Keratinocyte (primary cell): Measurements from ENCODE around the gene SEMA3D. TPM values are rescaled to one million over a fixed set of nuclear protein-coding genes. Genes with fewer than 3 reads are reported as not detected.
A peak's percentile ranks its signal among the peaks of the same experiment; 100 is the strongest.

Experiments
- DNase-seq: peaks from one replicate; pipeline ENCODE4 v3.0.0-alpha.2; 2011; ENCODE audit warnings: low read depth, missing footprints, low spot score
- FAIRE-seq: peaks from 2 replicates; lab custom pipeline; 2011; peaks lifted over from hg19 to GRCh38; lab: Jason Lieb, UNC
- H2AFZ ChIP-seq: 2 replicates; pipeline ENCODE4 v1.6.0; 2012; ENCODE audit warnings: low read length, control low read depth, inconsistent platforms; ENCODE audit not compliant: control insufficient read depth
- H3K27ac ChIP-seq: 2 replicates; pipeline ENCODE4 v1.5.1; 2011; ENCODE audit warnings: low read length; ENCODE audit not compliant: control insufficient read depth, insufficient read depth
- H3K27me3 ChIP-seq: 3 replicates; pipeline ENCODE4 v1.6.0; 2011; ENCODE audit warnings: low read length; ENCODE audit not compliant: control insufficient read depth, insufficient read depth; ENCODE audit errors: extremely low read depth
- H3K36me3 ChIP-seq, 2 experiments: 2 replicates in 1 of 2; 3 replicates in 1 of 2; pipeline ENCODE4 v1.5.1; 2011; ENCODE audit warnings: low read length in 2 of 2, mild to moderate bottlenecking in 1 of 2; ENCODE audit not compliant: control insufficient read depth in 2 of 2, insufficient read depth in 2 of 2; ENCODE audit errors: extremely low read depth in 1 of 2
- H3K4me1 ChIP-seq: 3 replicates; pipeline ENCODE4 v1.5.1; 2011; ENCODE audit warnings: low read length; ENCODE audit not compliant: control insufficient read depth, insufficient read depth; ENCODE audit errors: extremely low read depth
- H3K4me2 ChIP-seq: 3 replicates; pipeline ENCODE4 v1.6.0; 2011; ENCODE audit warnings: low read depth, low read length; ENCODE audit not compliant: control insufficient read depth, insufficient read depth; ENCODE audit errors: extremely low read depth
- H3K4me3 ChIP-seq, 3 experiments: fragments of 200-600 bp in 1 of 3; sonication (generic) in 1 of 3; 2 replicates in 2 of 3; 3 replicates in 1 of 3; pipeline ENCODE4 v1.5.1; 2011 to 2016; ENCODE audit warnings: low read length in 3 of 3, mild to moderate bottlenecking in 3 of 3, control low read depth in 2 of 3, inconsistent platforms in 1 of 3, low read depth in 1 of 3, mixed read lengths in 1 of 3, mixed run types in 1 of 3, moderate library complexity in 1 of 3; ENCODE audit not compliant: control insufficient read depth in 2 of 3, insufficient read depth in 2 of 3; ENCODE audit errors: extremely low read depth in 1 of 3
- H3K79me2 ChIP-seq: 2 replicates; pipeline ENCODE4 v1.6.0; 2012; ENCODE audit warnings: low read length; ENCODE audit not compliant: control insufficient read depth, insufficient read depth
- H3K9ac ChIP-seq: 3 replicates; pipeline ENCODE4 v1.6.0; 2011; ENCODE audit warnings: low read length; ENCODE audit not compliant: control insufficient read depth, insufficient read depth; ENCODE audit errors: extremely low read depth
- H3K9me1 ChIP-seq: 3 replicates; pipeline ENCODE4 v1.6.0; 2011; ENCODE audit warnings: low read length; ENCODE audit not compliant: control insufficient read depth, insufficient read depth; ENCODE audit errors: extremely low read depth
- H3K9me3 ChIP-seq: 2 replicates; pipeline ENCODE4 v1.5.1; 2012; ENCODE audit warnings: low read depth, low read length; ENCODE audit not compliant: control insufficient read depth
- H4K20me1 ChIP-seq: 3 replicates; pipeline ENCODE4 v1.6.0; 2011; ENCODE audit warnings: low read length; ENCODE audit not compliant: control insufficient read depth, insufficient read depth; ENCODE audit errors: extremely low read depth
- CTCF ChIP-seq, 3 experiments: IDR thresholded peaks in 1 of 3; conservative IDR thresholded peaks in 1 of 3; optimal IDR thresholded peaks in 1 of 3; 2 replicates in 2 of 3; 3 replicates in 1 of 3; pipeline versions ENCODE3 to v1.5.1; 2011; ENCODE audit warnings: low read length in 3 of 3, mild to moderate bottlenecking in 3 of 3, moderate library complexity in 2 of 3, control low read depth in 1 of 3, inconsistent platforms in 1 of 3; ENCODE audit not compliant: insufficient read depth in 2 of 3; ENCODE audit errors: extremely low read depth in 1 of 3
- EZH2 ChIP-seq: IDR thresholded peaks from one replicate; pipeline ENCODE4 v1.6.1; 2012; ENCODE audit warnings: inconsistent platforms, mild to moderate bottlenecking, low read length, moderate library complexity
- dilution Hi-C: fragments of 300-500 bp; cut with MboI; formaldehyde crosslinking; loops from one replicate; pipeline ENCODE4 v1.7.0; 2020; ENCODE audit warnings: low sequenced_read_pairs; ENCODE audit not compliant: extremely low pct_ligation_motif_present
- polyA plus RNA-seq, 5 experiments: library from polyadenylated mRNA; depleted of rRNA in 3 of 5; stranded (reverse) in 3 of 5; stranded (forward) in 1 of 5; unstranded in 1 of 5; fragments of >200 nt; gene quantifications; 1 replicate in 1 of 5; 2 replicates in 3 of 5; 3 replicates in 1 of 5; pipeline versions ENCODE4 v1.2.1 to v1.2.3, GENCODE V29; 2011 to 2012; ENCODE audit warnings: missing spikeins in 2 of 5, low read depth in 1 of 5, low replicate concordance in 1 of 5

The SEMA3D gene
- polyA plus RNA-seq, 1 donor (not counting 4 experiments of a cell fraction or from before 2014, with no cell fraction given) = 5.2 TPM

- H3K9me1 ChIP-seq = no peaks in the 10 kb centered on the region
- no peak for TF ChIP-seq EZH2
- no peak for TF ChIP-seq CTCF (optimal IDR thresholded peaks at IDR 0.05 in 1 of 3, IDR thresholded peaks at IDR 0.05 in 1 of 3, conservative IDR thresholded peaks at IDR 0.05 in 1 of 3; ENCODE audit: extremely low read depth in 1 of 3, insufficient read depth in 2 of 3, low read length in 3 of 3)
- H3K27me3 ChIP-seq = no peaks in the 10 kb centered on the region
- H3K4me2 ChIP-seq = peak overlapping the region; percentile 17
- no peak overlapping the region for H3K4me3 ChIP-seq
- no peaks in the 10 kb centered on the region for H4K20me1 ChIP-seq
- H2AFZ ChIP-seq = peak overlapping the region; percentile 58
- H3K79me2 ChIP-seq = no peaks in the 10 kb centered on the region
- H3K36me3 ChIP-seq = no peaks in the 10 kb centered on the region
- H3K4me1 ChIP-seq = peaks cover 7% of the 10 kb centered on the region
- peaks cover 3% of the 10 kb centered on the region for H3K9me3 ChIP-seq
- H3K27ac ChIP-seq = no peak overlapping the region
- dilution Hi-C loops = no loop called here
- DNase-seq (no peak), FAIRE-seq (peak; percentile 17)
- H3K9ac ChIP-seq = no peak overlapping the region
Measured at GRCh38 chr7:85154282-85154937, 32.4 kb downstream of the SEMA3D start.

- peaks cover 2% of the 10 kb centered on the region for H3K9me3 ChIP-seq
- H2AFZ ChIP-seq = peak overlapping the region; percentile 58
- H3K79me2 ChIP-seq = no peaks in the 10 kb centered on the region
- TF ChIP-seq CTCF (optimal IDR thresholded peaks at IDR 0.05 in 1 of 3, IDR thresholded peaks at IDR 0.05 in 1 of 3, conservative IDR thresholded peaks at IDR 0.05 in 1 of 3; ENCODE audit: extremely low read depth in 1 of 3, insufficient read depth in 2 of 3, low read length in 3 of 3) = no peak
- TF ChIP-seq EZH2 = no peak
- peak overlapping the region; percentile 13 for H3K4me2 ChIP-seq
- H3K9ac ChIP-seq = no peak overlapping the region
- no peaks in the 10 kb centered on the region for H4K20me1 ChIP-seq
- H3K27ac ChIP-seq = no peak overlapping the region
- H3K36me3 ChIP-seq = no peaks in the 10 kb centered on the region
- no peaks in the 10 kb centered on the region for H3K9me1 ChIP-seq
- peak; percentile 34 for FAIRE-seq
- no peaks in the 10 kb centered on the region for H3K27me3 ChIP-seq
- peaks cover 7% of the 10 kb centered on the region for H3K4me1 ChIP-seq
- DNase-seq = no peak
- H3K4me3 ChIP-seq = no peak overlapping the region
- dilution Hi-C loops = no loop called here
Measured at GRCh38 chr7:85153715-85154114, 33.1 kb downstream of the SEMA3D start.
